ENCODE measurements around the gene POGZ. TPM values are rescaled to one million over a fixed set of nuclear protein-coding genes. Genes with fewer than 3 reads are reported as not detected.

Gene POGZ
- total RNA-seq, 2 experiments from 2014 or later: 67.2 to 73.2 TPM

- H3K9me3 Mint-ChIP-seq: peaks cover 24% of the 10 kb centered on the region
Observed at GRCh38 chr1:151362308-151363155, 96.8 kb downstream of the POGZ start.

GRCh38 chr1:151361883-151362282, 97.4 kb downstream of the POGZ start:
- ChIA-PET POLR2A (no interaction called here), CTCF (no interaction called here)
- peaks cover 24% of the 10 kb centered on the region for H3K9me3 Mint-ChIP-seq
- H3K27me3 Mint-ChIP-seq: no peaks in the 10 kb centered on the region
- DNase-seq: no peak
- H3K4me3 Mint-ChIP-seq: no peak overlapping the region
- no peaks in the 10 kb centered on the region for H3K4me1 Mint-ChIP-seq
- H3K27ac Mint-ChIP-seq: no peak overlapping the region
- H3K36me3 Mint-ChIP-seq (ENCODE audit: low read depth): peaks cover 5% of the 10 kb centered on the region

More at GRCh38 chr1:151362308-151363155, 96.8 kb downstream of the POGZ start:
- no peak overlapping the region for H3K27ac Mint-ChIP-seq
- no peaks in the 10 kb centered on the region for H3K4me1 Mint-ChIP-seq
- ChIA-PET CTCF (no interaction called here), POLR2A (no interaction called here)
- no peak for DNase-seq
- H3K27me3 Mint-ChIP-seq: no peaks in the 10 kb centered on the region
- H3K4me3 Mint-ChIP-seq: no peak overlapping the region
- H3K36me3 Mint-ChIP-seq (ENCODE audit: low read depth): peaks cover 5% of the 10 kb centered on the region

- Mint-ChIP-seq H3K27ac (no peak overlapping the region), H3K27me3 (peaks cover 2% of the 10 kb centered on the region), H3K4me1 (no peaks in the 10 kb centered on the region), H3K4me3 (no peak overlapping the region), H3K9me3 (peaks cover 15% of the 10 kb centered on the region), H3K36me3 (ENCODE audit: low read depth) (peaks cover 8% of the 10 kb centered on the region)
- DNase-seq: no peak
- ChIA-PET POLR2A (interaction anchor here (0.7 to 1.2 kb wide), 2 partner anchors 9 to 14 kb away, joined by 3 to 5 read pairs; no protein-coding TSS in a partner anchor), CTCF (interaction anchor here (0.6 to 1.7 kb wide), 2 partner anchors 16 to 23 kb away, joined by 3 to 4 read pairs; no protein-coding TSS in a partner anchor)
Observed at GRCh38 chr1:151356696-151357095, 102.6 kb downstream of the POGZ start.

Other genes with a start within 250 kb of the POGZ start
- 100 to 1,000 TPM; 178 to 188 TPM for gene PSMD4, start 204.8 kb downstream of the POGZ start, total RNA-seq
- gene ZNF687, start 177.2 kb downstream of the POGZ start, total RNA-seq: 10 to 100 TPM; 31.4 to 32.6 TPM
- gene PI4KB, start 132.1 kb downstream of the POGZ start, total RNA-seq: 10 to 100 TPM; 71.2 to 72.9 TPM
- gene RFX5, start 112.2 kb downstream of the POGZ start, total RNA-seq: 10 to 100 TPM; 96.2 to 99.3 TPM
- not detected for gene SELENBP1, start 86.8 kb downstream of the POGZ start, total RNA-seq
- 100 to 1,000 TPM; 280 to 282 TPM for gene PSMB4, start 59.9 kb downstream of the POGZ start, total RNA-seq
- under 1 TPM; 0.43 to 0.96 TPM for gene CGN, start 51.9 kb upstream of the POGZ start, total RNA-seq
- 1 to 10 TPM; 4.5 to 4.9 TPM for gene TUFT1, start 80.8 kb upstream of the POGZ start, total RNA-seq
- gene SNX27, start 152.6 kb upstream of the POGZ start, total RNA-seq: 10 to 100 TPM; 28.9 to 29.6 TPM

All from activated CD4-positive, alpha-beta memory T cell treated with anti-CD3 and anti-CD28 coated beads, Interleukin-2, amount 10 ng/mL, durations not matched to agents 7 days and 5 days (primary cell).